Measurements from ENCODE around the gene GRIP1.

GRIP1 gene

DNA sequence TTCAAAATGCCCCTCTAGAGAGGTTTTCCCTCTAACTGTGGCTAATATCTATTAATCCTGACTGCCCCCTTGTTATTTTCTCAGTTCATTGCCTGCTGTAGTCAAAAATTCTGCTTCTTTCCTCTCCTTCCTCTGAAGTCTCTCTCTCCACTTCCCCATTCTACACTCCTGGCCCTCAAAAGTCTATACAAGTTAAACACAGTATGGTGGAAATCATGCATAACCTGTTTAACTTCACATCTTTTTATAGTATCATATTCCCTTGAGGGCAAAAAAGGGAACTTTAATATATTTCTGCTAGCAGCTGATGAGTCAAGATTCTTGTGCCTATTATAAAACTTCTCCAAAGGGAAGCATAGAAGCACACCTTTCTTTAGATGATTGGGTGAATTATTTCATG is 16.7 kb downstream of the GRIP1 start:
- TF ChIP-seq CTCF (IDR thresholded peaks at IDR 0.05; ENCODE audit: low read length) (no peak), EZH2 (optimal IDR thresholded peaks at IDR 0.05; ENCODE audit: low read depth, low read length) (no peak), EZH2phosphoT487 (IDR thresholded peaks at IDR 0.05; ENCODE audit: low read length) (no peak)
- no peak overlapping the region for H3K27ac ChIP-seq (ENCODE audit: low read length)
- no peak for DNase-seq
- H3K36me3 ChIP-seq (replicated peaks; ENCODE audit: insufficient read depth, low read length): no peaks in the 10 kb centered on the region
- H3K9ac ChIP-seq (ENCODE audit: low read length): no peak overlapping the region
- H3K4me1 ChIP-seq (ENCODE audit: low read length): no peaks in the 10 kb centered on the region
- no peak overlapping the region for H3K4me3 ChIP-seq (ENCODE audit: low read length)
- H3K9me2 ChIP-seq (replicated peaks; ENCODE audit: insufficient read depth, low read length): no peaks in the 10 kb centered on the region
- no peaks in the 10 kb centered on the region for H3K79me2 ChIP-seq (ENCODE audit: low read length)
- no peaks in the 10 kb centered on the region for H3F3A ChIP-seq (ENCODE audit: insufficient read depth, low read length)
- no peaks in the 10 kb centered on the region for H3K27me3 ChIP-seq (replicated peaks; ENCODE audit: insufficient read depth, low read length)
- H2AFZ ChIP-seq (ENCODE audit: low read length): no peak overlapping the region
- no peaks in the 10 kb centered on the region for H3K9me3 ChIP-seq (replicated peaks; ENCODE audit: insufficient read depth, low read length)
- no peak overlapping the region for H3K4me2 ChIP-seq (ENCODE audit: low read depth, low read length)
- H4K20me1 ChIP-seq (ENCODE audit: insufficient read depth, low read length): no peaks in the 10 kb centered on the region

DNA sequence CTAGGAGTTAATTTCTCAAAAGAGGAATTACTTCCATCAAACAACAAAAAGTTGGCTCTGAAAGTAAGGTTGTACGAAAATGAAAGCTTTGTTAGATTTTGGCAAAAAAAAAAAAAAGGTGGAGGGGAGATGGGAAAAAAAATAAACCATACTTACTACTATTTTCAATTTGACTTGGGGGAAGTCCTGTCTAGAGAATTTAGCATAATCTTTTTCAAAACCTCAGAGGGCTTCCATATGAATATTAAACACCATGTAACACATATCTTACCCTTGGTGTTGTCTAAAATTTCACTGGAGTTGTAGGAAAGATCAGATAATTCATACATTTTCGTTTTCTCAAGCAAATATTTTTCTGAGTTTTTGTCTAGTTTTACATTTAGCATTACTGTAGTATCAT is 17.5 kb downstream of the GRIP1 start:
- TF ChIP-seq EZH2phosphoT487 (IDR thresholded peaks at IDR 0.05; ENCODE audit: low read length): no peak
- TF ChIP-seq EZH2 (optimal IDR thresholded peaks at IDR 0.05; ENCODE audit: low read depth, low read length): no peak
- TF ChIP-seq CTCF (IDR thresholded peaks at IDR 0.05; ENCODE audit: low read length): no peak
- Histone ChIP-seq H3K9me2 (replicated peaks; ENCODE audit: insufficient read depth, low read length) (no peaks in the 10 kb centered on the region), H3K27ac (ENCODE audit: low read length) (no peak overlapping the region), H3K9ac (ENCODE audit: low read length) (no peak overlapping the region), H3K27me3 (replicated peaks; ENCODE audit: insufficient read depth, low read length) (no peaks in the 10 kb centered on the region), H3K4me2 (ENCODE audit: low read depth, low read length) (no peak overlapping the region), H3K9me3 (replicated peaks; ENCODE audit: insufficient read depth, low read length) (no peaks in the 10 kb centered on the region), H3F3A (ENCODE audit: insufficient read depth, low read length) (no peaks in the 10 kb centered on the region), H3K4me3 (ENCODE audit: low read length) (no peak overlapping the region), H3K79me2 (ENCODE audit: low read length) (no peaks in the 10 kb centered on the region), H3K4me1 (ENCODE audit: low read length) (no peaks in the 10 kb centered on the region), H3K36me3 (replicated peaks; ENCODE audit: insufficient read depth, low read length) (no peaks in the 10 kb centered on the region), H2AFZ (ENCODE audit: low read length) (no peak overlapping the region), H4K20me1 (ENCODE audit: insufficient read depth, low read length) (no peaks in the 10 kb centered on the region)
- DNase-seq: no peak

DNA sequence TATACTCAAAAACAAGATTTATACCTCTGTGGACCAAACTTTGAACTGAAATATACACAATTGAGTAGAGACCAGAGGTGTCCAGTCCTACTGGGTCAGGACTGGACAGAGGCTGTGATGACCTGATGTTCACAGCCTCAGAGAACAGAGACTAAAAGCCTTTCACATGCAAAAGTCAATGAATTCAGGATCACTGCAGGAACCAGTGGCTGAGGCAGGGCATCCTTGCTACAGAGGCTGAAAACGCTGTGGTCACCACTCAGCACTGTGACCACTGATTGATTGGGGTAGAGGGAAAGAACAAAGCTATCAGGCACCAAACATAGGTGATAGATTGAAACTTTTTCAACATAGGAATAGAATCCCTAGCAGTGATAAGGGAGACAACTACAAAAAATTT is 25.1 kb downstream of the GRIP1 start:
- H3K79me2 ChIP-seq (ENCODE audit: low read length): no peaks in the 10 kb centered on the region
- H3K36me3 ChIP-seq (replicated peaks; ENCODE audit: insufficient read depth, low read length): no peaks in the 10 kb centered on the region
- H3K9me2 ChIP-seq (replicated peaks; ENCODE audit: insufficient read depth, low read length): no peaks in the 10 kb centered on the region
- no peak overlapping the region for H3K27ac ChIP-seq (ENCODE audit: low read length)
- no peak for TF ChIP-seq EZH2phosphoT487 (IDR thresholded peaks at IDR 0.05; ENCODE audit: low read length)
- no peak for TF ChIP-seq EZH2 (optimal IDR thresholded peaks at IDR 0.05; ENCODE audit: low read depth, low read length)
- TF ChIP-seq CTCF (IDR thresholded peaks at IDR 0.05; ENCODE audit: low read length): no peak
- no peaks in the 10 kb centered on the region for H3K4me1 ChIP-seq (ENCODE audit: low read length)
- H3K9ac ChIP-seq (ENCODE audit: low read length): no peak overlapping the region
- H3K27me3 ChIP-seq (replicated peaks; ENCODE audit: insufficient read depth, low read length): no peaks in the 10 kb centered on the region
- H4K20me1 ChIP-seq (ENCODE audit: insufficient read depth, low read length): no peaks in the 10 kb centered on the region
- no peak overlapping the region for H2AFZ ChIP-seq (ENCODE audit: low read length)
- no peak overlapping the region for H3K4me3 ChIP-seq (ENCODE audit: low read length)
- H3F3A ChIP-seq (ENCODE audit: insufficient read depth, low read length): no peaks in the 10 kb centered on the region
- no peak for DNase-seq
- no peak overlapping the region for H3K4me2 ChIP-seq (ENCODE audit: low read depth, low read length)
- no peaks in the 10 kb centered on the region for H3K9me3 ChIP-seq (replicated peaks; ENCODE audit: insufficient read depth, low read length)
